Gastrocnemius medialis (tissue), 4 donors: ENCODE measurements around the gene FASTK.

Experiments
- POLR2A ChIP-seq, 2 donors: fragments of 450-650 bp; IDR thresholded peaks; one replicate each; pipeline ENCODE4 v1.6.1; 2017; ENCODE audit warnings: antibody characterized with exemption in 2 of 2, mild to moderate bottlenecking in 2 of 2, moderate library complexity in 2 of 2
- TF ChIP-seq, protein P1 (sequence below), 5 experiments: fragments of 450-650 bp in 3 of 5; fragments of 200-600 bp in 2 of 5; sonication (generic) in 2 of 5; IDR thresholded peaks in 4 of 5; conservative IDR thresholded peaks in 1 of 5; 1 replicate in 4 of 5; 2 replicates in 1 of 5; pipeline ENCODE4 v1.5.1; 2016 to 2019; ENCODE audit warnings: antibody characterized with exemption in 5 of 5, mild to moderate bottlenecking in 3 of 5, moderate library complexity in 3 of 5

DNA sequence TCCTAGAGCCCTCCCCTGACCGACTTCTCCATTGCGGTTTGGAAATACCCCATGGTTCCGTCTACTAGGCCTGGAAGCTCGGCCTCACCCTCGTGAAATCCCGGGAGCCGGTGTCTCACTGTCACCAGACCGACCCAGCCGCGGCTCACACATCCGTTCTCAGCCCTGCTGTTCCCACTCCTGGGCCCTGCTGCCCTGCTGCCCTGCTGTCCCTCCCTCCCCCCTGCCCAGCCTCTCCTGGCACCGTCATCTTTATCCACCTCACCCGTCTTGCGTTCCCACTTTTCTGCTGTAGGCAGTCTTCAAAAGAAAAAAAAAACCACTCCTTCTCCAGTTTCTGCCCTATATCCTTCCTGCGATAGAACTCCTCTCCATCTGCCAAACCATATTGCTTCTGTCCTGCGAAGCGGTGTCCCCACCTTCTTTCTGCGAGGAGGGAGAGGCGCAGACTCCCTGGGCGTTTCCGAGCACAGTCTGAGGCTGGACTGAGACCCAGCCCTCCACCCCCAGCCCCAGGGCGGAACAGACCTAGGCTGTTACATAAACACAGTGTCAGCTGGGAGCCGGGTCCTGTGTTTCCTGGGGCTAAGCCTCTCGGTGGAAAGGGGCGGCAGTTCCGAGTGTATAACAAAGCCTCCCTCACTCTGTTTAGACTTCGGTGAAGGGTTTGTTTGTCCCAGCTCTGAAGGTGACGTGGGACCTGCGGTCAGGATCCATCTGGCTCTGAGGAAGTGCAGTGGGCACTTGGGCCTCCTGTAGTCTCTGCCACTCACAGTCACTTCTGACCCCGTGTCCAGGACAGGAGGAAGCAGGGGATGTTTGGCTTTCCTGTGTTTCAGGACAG, 8.5 kb upstream of the FASTK start:
- TF ChIP-seq, protein P1, sequence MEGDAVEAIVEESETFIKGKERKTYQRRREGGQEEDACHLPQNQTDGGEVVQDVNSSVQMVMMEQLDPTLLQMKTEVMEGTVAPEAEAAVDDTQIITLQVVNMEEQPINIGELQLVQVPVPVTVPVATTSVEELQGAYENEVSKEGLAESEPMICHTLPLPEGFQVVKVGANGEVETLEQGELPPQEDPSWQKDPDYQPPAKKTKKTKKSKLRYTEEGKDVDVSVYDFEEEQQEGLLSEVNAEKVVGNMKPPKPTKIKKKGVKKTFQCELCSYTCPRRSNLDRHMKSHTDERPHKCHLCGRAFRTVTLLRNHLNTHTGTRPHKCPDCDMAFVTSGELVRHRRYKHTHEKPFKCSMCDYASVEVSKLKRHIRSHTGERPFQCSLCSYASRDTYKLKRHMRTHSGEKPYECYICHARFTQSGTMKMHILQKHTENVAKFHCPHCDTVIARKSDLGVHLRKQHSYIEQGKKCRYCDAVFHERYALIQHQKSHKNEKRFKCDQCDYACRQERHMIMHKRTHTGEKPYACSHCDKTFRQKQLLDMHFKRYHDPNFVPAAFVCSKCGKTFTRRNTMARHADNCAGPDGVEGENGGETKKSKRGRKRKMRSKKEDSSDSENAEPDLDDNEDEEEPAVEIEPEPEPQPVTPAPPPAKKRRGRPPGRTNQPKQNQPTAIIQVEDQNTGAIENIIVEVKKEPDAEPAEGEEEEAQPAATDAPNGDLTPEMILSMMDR (IDR thresholded peaks at IDR 0.05 in 4 of 5, conservative IDR thresholded peaks at IDR 0.05 in 1 of 5): no peak
- TF ChIP-seq POLR2A (IDR thresholded peaks at IDR 0.05): peak in 1 of 2 donors; percentile 34
